HCT116 (cell line): ENCODE results near the gene TFG. TPM values are rescaled to one million over a fixed set of nuclear protein-coding genes. Genes with fewer than 3 reads are reported as not detected.

Source experiments
- ATAC-seq: fragments of 200-7000 bp; cut with Tn5 transposase; 2 replicates; pipeline ENCODE4 v1.9.1; 2020; ENCODE audit warnings: mild to moderate bottlenecking, moderate library complexity
- BruUV-seq: library from RNA; stranded (reverse); fragments of 400-500 nt; replicated peaks from 2 replicates; lab custom pipeline; 2021; lab: Mats Ljungman, UMichigan
- CTCF ChIA-PET: fragments of 300-600 bp; sonication (Branson Sonifier 250); formaldehyde crosslinking; loops from one replicate; lab custom pipeline; 2021; ENCODE audit warnings: antibody characterized with exemption; lab: Charles Lee
- POLR2A ChIA-PET: fragments of 300-600, 350-600 bp; sonication (Branson Sonifier 250); formaldehyde crosslinking; loops from one replicate; lab custom pipeline; 2021; ENCODE audit warnings: antibody characterized with exemption; lab: Charles Lee
- RAD21 ChIA-PET, 2 experiments: fragments of 300-600 bp; sonication (Branson Sonifier 250); formaldehyde crosslinking; loops; one replicate each; lab custom pipeline; 2023; ENCODE audit warnings: low total read pairs in 2 of 2; ENCODE audit not compliant: uncharacterized antibody in 2 of 2, unreplicated experiment in 2 of 2, low non-redundant PET in 1 of 2; lab: Charles Lee
- DNase-seq: peaks from one replicate; pipeline ENCODE4 v3.0.0-alpha.2; 2010; ENCODE audit warnings: low read depth, low spot score
- H2AFZ ChIP-seq: fragments of 200-600 bp; shearing (Covaris generic), sonication (generic); 2 replicates; pipeline ENCODE4 v1.6.1; 2017; ENCODE audit warnings: low read depth, mixed run types, mixed read lengths, antibody characterized with exemption, low read length; ENCODE audit not compliant: poor library complexity, severe bottlenecking
- H3K27ac ChIP-seq: 2 replicates; pipeline ENCODE4 v1.5.1; 2012; ENCODE audit warnings: low read depth, low read length
- H3K27me3 ChIP-seq: fragments of 200-600 bp; sonication (generic); 2 replicates; pipeline ENCODE4 v1.6.1; 2016; ENCODE audit warnings: mixed run types, low read length, mixed read lengths; ENCODE audit not compliant: insufficient read depth
- H3K36me3 ChIP-seq, 2 experiments: fragments of 200-500 bp in 1 of 2; fragments of 200-600 bp in 1 of 2; sonication (Bioruptor generic) in 1 of 2; sonication (generic) in 1 of 2; 2 replicates each; pipeline versions ENCODE4 v1.5.1 to v1.6.1; 2014 to 2016; ENCODE audit warnings: low read length in 2 of 2, inconsistent platforms in 1 of 2, mixed read lengths in 1 of 2, mixed run types in 1 of 2; ENCODE audit not compliant: insufficient read depth in 2 of 2, control insufficient read depth in 1 of 2
- H3K4me1 ChIP-seq, 2 experiments: fragments of 200-600 bp in 1 of 2; sonication (generic) in 1 of 2; 2 replicates each; pipeline versions ENCODE4 v1.5.1 to v1.6.1; 2012 to 2017; ENCODE audit warnings: low read length in 2 of 2, inconsistent platforms in 1 of 2, mild to moderate bottlenecking in 1 of 2, mixed read lengths in 1 of 2, mixed run types in 1 of 2, moderate library complexity in 1 of 2; ENCODE audit not compliant: insufficient read depth in 2 of 2, control insufficient read depth in 1 of 2
- H3K4me2 ChIP-seq: fragments of 200-600 bp; sonication (generic); 2 replicates; pipeline ENCODE4 v1.6.1; 2017; ENCODE audit warnings: mixed run types, low read length, mixed read lengths
- H3K4me3 ChIP-seq, 2 experiments: fragments of 200-600 bp in 1 of 2; sonication (generic) in 1 of 2; replicated peaks in 1 of 2; 2 replicates each; pipeline ENCODE4 v1.5.1; 2011 to 2016; ENCODE audit warnings: low read length in 2 of 2, control low read depth in 1 of 2, low read depth in 1 of 2, mild to moderate bottlenecking in 1 of 2, mixed read lengths in 1 of 2, mixed run types in 1 of 2
- H3K79me2 ChIP-seq: fragments of 200-600 bp; sonication (generic); 2 replicates; pipeline ENCODE4 v1.6.1; 2017; ENCODE audit warnings: mild to moderate bottlenecking, mixed run types, low read length, moderate library complexity, mixed read lengths; ENCODE audit not compliant: insufficient read depth
- H3K9ac ChIP-seq: fragments of 200-600 bp; sonication (generic); 2 replicates; pipeline ENCODE4 v1.6.1; 2016; ENCODE audit warnings: low read length, mixed read lengths
- H3K9me2 ChIP-seq: fragments of 200-600 bp; sonication (generic), shearing (Covaris generic); 2 replicates; pipeline ENCODE4 v1.6.1; 2017; ENCODE audit warnings: mixed run types, mild to moderate bottlenecking, moderate library complexity; ENCODE audit not compliant: insufficient read depth
- H3K9me3 ChIP-seq, 2 experiments: fragments of 200-500 bp in 1 of 2; fragments of 200-600 bp in 1 of 2; sonication (Bioruptor generic) in 1 of 2; sonication (generic) in 1 of 2; 2 replicates each; pipeline ENCODE4 v1.6.1; 2014 to 2017; ENCODE audit warnings: low read length in 2 of 2, mixed read lengths in 2 of 2, inconsistent platforms in 1 of 2, low read depth in 1 of 2, mild to moderate bottlenecking in 1 of 2, mixed run types in 1 of 2, moderate library complexity in 1 of 2; ENCODE audit not compliant: control insufficient read depth in 1 of 2, insufficient read depth in 1 of 2
- H4K20me1 ChIP-seq: fragments of 200-600 bp; sonication (generic), shearing (Covaris generic); 2 replicates; pipeline ENCODE4 v1.6.1; 2017; ENCODE audit warnings: mixed run types, mild to moderate bottlenecking, moderate library complexity; ENCODE audit not compliant: insufficient read depth
- CBX3 ChIP-seq: IDR thresholded peaks from 2 replicates; pipeline ENCODE4 v1.6.1; 2012; ENCODE audit warnings: low read depth
- CEBPB ChIP-seq: IDR thresholded peaks from 2 replicates; pipeline ENCODE4 v1.6.1; 2012; ENCODE audit warnings: low read depth
- CTCF ChIP-seq, 3 experiments: fragments of 200-600 bp in 1 of 3; sonication (generic) in 1 of 3; IDR thresholded peaks in 2 of 3; conservative IDR thresholded peaks in 1 of 3; 2 replicates each; pipeline ENCODE4 v1.5.1; 2012 to 2017; ENCODE audit warnings: low read depth in 2 of 3, low read length in 2 of 3, antibody characterized with exemption in 1 of 3, borderline replicate concordance in 1 of 3, control low read depth in 1 of 3, mild to moderate bottlenecking in 1 of 3, mixed read lengths in 1 of 3, mixed run types in 1 of 3, moderate library complexity in 1 of 3; ENCODE audit not compliant: insufficient read depth in 1 of 3
- ELF1 ChIP-seq: IDR thresholded peaks from 2 replicates; pipeline ENCODE4 v1.6.1; 2012; ENCODE audit warnings: low read depth, borderline replicate concordance
- EZH2 ChIP-seq: fragments of 200-600 bp; sonication (generic); IDR thresholded peaks from 2 replicates; pipeline ENCODE4 v1.6.1; 2017; ENCODE audit warnings: antibody characterized with exemption, mixed run types
- POLR2A ChIP-seq: IDR thresholded peaks from 2 replicates; pipeline ENCODE4 v1.7.0; 2011; ENCODE audit warnings: borderline replicate concordance; ENCODE audit not compliant: insufficient read depth, insufficient read length; ENCODE audit errors: extremely low read depth
- SP1 ChIP-seq: IDR thresholded peaks from 2 replicates; pipeline ENCODE4 v1.6.1; 2012; ENCODE audit warnings: low read depth
- SRF ChIP-seq: IDR thresholded peaks from 2 replicates; pipeline ENCODE4 v1.6.1; 2012; ENCODE audit warnings: low read depth
- YY1 ChIP-seq: IDR thresholded peaks from 2 replicates; pipeline ENCODE4 v1.6.1; 2011; ENCODE audit warnings: low read length, low read depth, moderate library complexity, mild to moderate bottlenecking; ENCODE audit not compliant: insufficient replicate concordance; ENCODE audit errors: extremely low read depth
- ZFX ChIP-seq: fragments of 450-650 bp; IDR thresholded peaks from 2 replicates; pipeline ENCODE4 v1.6.1; 2017
- intact Hi-C: fragments of 100-400 bp; cut with micrococcal nuclease; formaldehyde crosslinking; loops from 2 replicates; pipeline ENCODE4 v1.10.0; 2022
- total RNA-seq: library from RNA; stranded (reverse); gene quantifications from one replicate; pipeline ENCODE4 v1.2.1, GENCODE V29; 2021; ENCODE audit not compliant: unreplicated experiment
- TF ChIP-seq, protein P1 (sequence below): IDR thresholded peaks from 2 replicates; pipeline ENCODE4 v1.6.1; 2012; ENCODE audit warnings: low read depth
- TF ChIP-seq, protein P2 (sequence below): IDR thresholded peaks from 2 replicates; pipeline ENCODE4 v1.6.1; 2012

TFG gene
- total RNA-seq, 1 experiment from 2014 or later = 99.1 TPM

DNA sequence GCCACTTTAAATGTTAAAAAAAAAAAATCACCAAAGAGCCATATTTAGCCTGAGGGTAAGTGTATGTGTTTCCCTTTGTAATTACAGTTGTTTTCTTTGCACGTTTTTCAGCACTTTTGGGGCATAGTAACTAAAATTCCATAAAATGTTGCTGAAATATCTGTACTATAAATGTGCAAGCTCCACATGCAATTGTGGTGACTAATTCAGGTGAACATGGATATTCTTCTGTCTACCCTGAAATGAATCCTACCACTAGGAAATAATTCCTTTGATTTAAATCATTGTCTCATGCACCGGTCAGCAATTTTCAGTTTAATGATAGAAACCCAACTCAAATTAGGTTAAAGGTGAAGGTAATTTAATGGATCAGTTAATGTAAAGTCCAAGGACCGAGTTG, 13.1 kb upstream of the TFG start:
- POLR2A ChIA-PET = no interaction called here
- intact Hi-C loops = no loop called here

More for the DNA sequence above, 13.1 kb upstream of the TFG start:
- Histone ChIP-seq H3K9ac (no peak overlapping the region), H3K9me3 (no peaks in the 10 kb centered on the region), H3K4me2 (no peak overlapping the region), H3K4me1 (no peaks in the 10 kb centered on the region), H3K79me2 (no peaks in the 10 kb centered on the region), H3K4me3 (no peak overlapping the region), H2AFZ (no peak overlapping the region), H4K20me1 (no peaks in the 10 kb centered on the region), H3K36me3 (no peaks in the 10 kb centered on the region), H3K27me3 (no peaks in the 10 kb centered on the region), H3K9me2 (no peaks in the 10 kb centered on the region), H3K27ac (no peak overlapping the region)
- no peak for DNase-seq
- TF ChIP-seq YY1 (no peak), SRF (no peak), CBX3 (no peak), ELF1 (no peak), SP1 (no peak), ZFX (no peak), CTCF (IDR thresholded peaks at IDR 0.05 in 2 of 3, conservative IDR thresholded peaks at IDR 0.05 in 1 of 3; ENCODE audit: borderline replicate concordance in 1 of 3, insufficient read depth in 1 of 3, low read depth in 2 of 3, low read length in 2 of 3) (no peak), EZH2 (no peak), CEBPB (no peak), POLR2A (no peak)
- TF ChIP-seq, protein P1, sequence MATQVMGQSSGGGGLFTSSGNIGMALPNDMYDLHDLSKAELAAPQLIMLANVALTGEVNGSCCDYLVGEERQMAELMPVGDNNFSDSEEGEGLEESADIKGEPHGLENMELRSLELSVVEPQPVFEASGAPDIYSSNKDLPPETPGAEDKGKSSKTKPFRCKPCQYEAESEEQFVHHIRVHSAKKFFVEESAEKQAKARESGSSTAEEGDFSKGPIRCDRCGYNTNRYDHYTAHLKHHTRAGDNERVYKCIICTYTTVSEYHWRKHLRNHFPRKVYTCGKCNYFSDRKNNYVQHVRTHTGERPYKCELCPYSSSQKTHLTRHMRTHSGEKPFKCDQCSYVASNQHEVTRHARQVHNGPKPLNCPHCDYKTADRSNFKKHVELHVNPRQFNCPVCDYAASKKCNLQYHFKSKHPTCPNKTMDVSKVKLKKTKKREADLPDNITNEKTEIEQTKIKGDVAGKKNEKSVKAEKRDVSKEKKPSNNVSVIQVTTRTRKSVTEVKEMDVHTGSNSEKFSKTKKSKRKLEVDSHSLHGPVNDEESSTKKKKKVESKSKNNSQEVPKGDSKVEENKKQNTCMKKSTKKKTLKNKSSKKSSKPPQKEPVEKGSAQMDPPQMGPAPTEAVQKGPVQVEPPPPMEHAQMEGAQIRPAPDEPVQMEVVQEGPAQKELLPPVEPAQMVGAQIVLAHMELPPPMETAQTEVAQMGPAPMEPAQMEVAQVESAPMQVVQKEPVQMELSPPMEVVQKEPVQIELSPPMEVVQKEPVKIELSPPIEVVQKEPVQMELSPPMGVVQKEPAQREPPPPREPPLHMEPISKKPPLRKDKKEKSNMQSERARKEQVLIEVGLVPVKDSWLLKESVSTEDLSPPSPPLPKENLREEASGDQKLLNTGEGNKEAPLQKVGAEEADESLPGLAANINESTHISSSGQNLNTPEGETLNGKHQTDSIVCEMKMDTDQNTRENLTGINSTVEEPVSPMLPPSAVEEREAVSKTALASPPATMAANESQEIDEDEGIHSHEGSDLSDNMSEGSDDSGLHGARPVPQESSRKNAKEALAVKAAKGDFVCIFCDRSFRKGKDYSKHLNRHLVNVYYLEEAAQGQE = no peak
- TF ChIP-seq, protein P2, sequence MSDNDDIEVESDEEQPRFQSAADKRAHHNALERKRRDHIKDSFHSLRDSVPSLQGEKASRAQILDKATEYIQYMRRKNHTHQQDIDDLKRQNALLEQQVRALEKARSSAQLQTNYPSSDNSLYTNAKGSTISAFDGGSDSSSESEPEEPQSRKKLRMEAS = no peak
- ChIA-PET RAD21 (no interaction called here), CTCF (no interaction called here)
- no TSS peak for BruUV-seq
- ATAC-seq = no peak
